CD4-positive, alpha-beta T cell (primary cell): ENCODE results near the gene CCR3. TPM values are rescaled to one million over a fixed set of nuclear protein-coding genes. Genes with fewer than 3 reads are reported as not detected.

Experiments used
- ATAC-seq: fragments of 200-7000 bp; cut with Tn5 transposase; one replicate; pipeline ENCODE4 v1.10.0; 2022; ENCODE audit warnings: mild to moderate bottlenecking; ENCODE audit not compliant: poor library complexity
- CTCF ChIA-PET: fragments of 350-600 bp; sonication (Branson Sonifier 250); formaldehyde crosslinking; loops from one replicate; lab custom pipeline; 2021; ENCODE audit warnings: antibody characterized with exemption, inconsistent platforms; lab: Charles Lee
- POLR2A ChIA-PET: fragments of 350-600 bp; sonication (Branson Sonifier 250); formaldehyde crosslinking; loops from one replicate; lab custom pipeline; 2021; ENCODE audit warnings: antibody characterized with exemption, inconsistent platforms; lab: Charles Lee
- DNase-seq, 14 experiments: peaks; one replicate each; pipeline ENCODE4 v3.0.0-alpha.2; 2013 to 2020; ENCODE audit warnings: mixed read lengths in 2 of 14
- H3K27ac ChIP-seq, 2 donors: one replicate each; pipeline versions ENCODE4 v1.5.1 to v1.7.0; 2013; ENCODE audit warnings: low read length in 2 of 2, low read depth in 1 of 2, mild to moderate bottlenecking in 1 of 2
- H3K27me3 ChIP-seq, 2 experiments: 1 replicate in 1 of 2; 2 replicates in 1 of 2; pipeline versions ENCODE4 v1.6.1 to v1.7.0; 2013; ENCODE audit warnings: low read length in 2 of 2, control low read depth in 1 of 2, mild to moderate bottlenecking in 1 of 2, moderate library complexity in 1 of 2; ENCODE audit not compliant: insufficient read depth in 2 of 2, control insufficient read depth in 1 of 2
- H3K36me3 ChIP-seq: one replicate; pipeline ENCODE4 v1.6.1; 2013; ENCODE audit warnings: low read length, control low read depth; ENCODE audit not compliant: insufficient read depth
- H3K4me1 ChIP-seq: one replicate; pipeline ENCODE4 v1.6.1; 2013; ENCODE audit warnings: low read length, control low read depth; ENCODE audit not compliant: insufficient read depth
- H3K4me3 ChIP-seq: one replicate; pipeline ENCODE4 v1.5.1; 2013; ENCODE audit warnings: mild to moderate bottlenecking, low read length, moderate library complexity
- H3K9me3 ChIP-seq, 2 experiments: 1 replicate in 1 of 2; 2 replicates in 1 of 2; pipeline versions ENCODE4 v1.6.1 to v1.7.0; 2013; ENCODE audit warnings: low read length in 2 of 2, mild to moderate bottlenecking in 2 of 2, control low read depth in 1 of 2, moderate library complexity in 1 of 2; ENCODE audit not compliant: control insufficient read depth in 1 of 2, insufficient read depth in 1 of 2
- H3K27ac Mint-ChIP-seq: one replicate; pipeline ENCODE4 v1.8.0; 2020; ENCODE audit warnings: mixed read lengths
- H3K27me3 Mint-ChIP-seq: one replicate; pipeline ENCODE4 v1.8.0; 2021; ENCODE audit warnings: mixed read lengths
- H3K36me3 Mint-ChIP-seq: one replicate; pipeline ENCODE4 v1.8.0; 2021; ENCODE audit warnings: low read depth, mixed read lengths
- H3K4me1 Mint-ChIP-seq: one replicate; pipeline ENCODE4 v1.8.0; 2021; ENCODE audit warnings: low read depth, mixed read lengths
- H3K4me3 Mint-ChIP-seq: one replicate; pipeline ENCODE4 v1.8.0; 2020; ENCODE audit warnings: mild to moderate bottlenecking, mixed read lengths
- H3K9me3 Mint-ChIP-seq: one replicate; pipeline ENCODE4 v1.8.0; 2020; ENCODE audit warnings: mixed read lengths
- intact Hi-C, 2 experiments: fragments of 100-400 bp; cut with DNase I in 1 of 2; cut with micrococcal nuclease in 1 of 2; formaldehyde crosslinking; loops; one replicate each; pipeline versions ENCODE4 v1.15.1 to v1.9.0; 2023 to 2025; cut with DNase I, micrococcal nuclease
- total RNA-seq, 174 experiments: library from RNA in 2 of 174; stranded (reverse) in 2 of 174; gene quantifications; one replicate each; pipeline ENCODE4 v1.2.3 and lab custom pipeline; 2021 to 2026
- TF ChIP-seq, protein P1 (sequence below): fragments of 200-600 bp; IDR thresholded peaks from one replicate; pipeline ENCODE4 v1.8.0; 2022; ENCODE audit warnings: antibody characterized with exemption, mild to moderate bottlenecking

Gene CCR3
- total RNA-seq, 2 experiments from 2014 or later = not detected

GRCh38 chr3:46264002-46264401, 21.7 kb downstream of the CCR3 start:
- no peak overlapping the region for H3K4me3 ChIP-seq
- Mint-ChIP-seq H3K9me3 (peaks cover 4% of the 10 kb centered on the region), H3K27me3 (no peaks in the 10 kb centered on the region), H3K27ac (no peak overlapping the region), H3K4me3 (no peak overlapping the region), H3K36me3 (no peaks in the 10 kb centered on the region), H3K4me1 (peaks cover 8% of the 10 kb centered on the region)
- DNase-seq (no peak), ATAC-seq (no peak)
- H3K4me1 ChIP-seq = peaks cover 12% of the 10 kb centered on the region
- intact Hi-C loops = no loop called here
- ChIA-PET CTCF (no interaction called here), POLR2A (no interaction called here)
- TF ChIP-seq, protein P1, sequence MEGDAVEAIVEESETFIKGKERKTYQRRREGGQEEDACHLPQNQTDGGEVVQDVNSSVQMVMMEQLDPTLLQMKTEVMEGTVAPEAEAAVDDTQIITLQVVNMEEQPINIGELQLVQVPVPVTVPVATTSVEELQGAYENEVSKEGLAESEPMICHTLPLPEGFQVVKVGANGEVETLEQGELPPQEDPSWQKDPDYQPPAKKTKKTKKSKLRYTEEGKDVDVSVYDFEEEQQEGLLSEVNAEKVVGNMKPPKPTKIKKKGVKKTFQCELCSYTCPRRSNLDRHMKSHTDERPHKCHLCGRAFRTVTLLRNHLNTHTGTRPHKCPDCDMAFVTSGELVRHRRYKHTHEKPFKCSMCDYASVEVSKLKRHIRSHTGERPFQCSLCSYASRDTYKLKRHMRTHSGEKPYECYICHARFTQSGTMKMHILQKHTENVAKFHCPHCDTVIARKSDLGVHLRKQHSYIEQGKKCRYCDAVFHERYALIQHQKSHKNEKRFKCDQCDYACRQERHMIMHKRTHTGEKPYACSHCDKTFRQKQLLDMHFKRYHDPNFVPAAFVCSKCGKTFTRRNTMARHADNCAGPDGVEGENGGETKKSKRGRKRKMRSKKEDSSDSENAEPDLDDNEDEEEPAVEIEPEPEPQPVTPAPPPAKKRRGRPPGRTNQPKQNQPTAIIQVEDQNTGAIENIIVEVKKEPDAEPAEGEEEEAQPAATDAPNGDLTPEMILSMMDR = no peak
- H3K9me3 ChIP-seq = no peaks in the 10 kb centered on the region
- no peaks in the 10 kb centered on the region for H3K27me3 ChIP-seq
- no peak overlapping the region for H3K27ac ChIP-seq
- no peaks in the 10 kb centered on the region for H3K36me3 ChIP-seq

DNA sequence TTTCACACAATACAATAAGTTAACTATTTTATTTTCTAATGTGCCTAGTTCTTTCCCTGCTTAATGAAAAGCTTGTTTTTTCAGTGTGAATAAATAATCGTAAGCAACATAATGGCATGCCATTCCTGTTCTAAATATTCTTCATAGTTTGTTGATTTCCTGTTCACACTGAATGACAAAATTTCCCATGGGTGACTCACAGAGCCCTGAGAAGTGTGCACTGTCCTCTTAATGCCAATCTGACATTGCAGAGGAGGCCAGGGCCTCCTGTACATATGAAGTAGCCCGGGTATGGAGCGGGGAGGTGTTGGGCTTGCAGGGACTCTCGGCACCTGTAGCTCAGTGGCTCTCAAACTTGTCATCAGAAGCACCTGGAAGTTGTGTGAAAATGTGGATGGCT, 24.3 kb downstream of the CCR3 start:
- ChIA-PET CTCF (interaction anchor here (1.1 kb wide), 1 partner anchor 10 kb away, joined by 5 read pairs; no protein-coding TSS in a partner anchor), POLR2A (no interaction called here)
- Histone ChIP-seq H3K27ac (no peak overlapping the region), H3K4me3 (no peak overlapping the region), H3K36me3 (no peaks in the 10 kb centered on the region), H3K27me3 (no peaks in the 10 kb centered on the region), H3K4me1 (peaks cover 25% of the 10 kb centered on the region), H3K9me3 (no peaks in the 10 kb centered on the region)
- DNase-seq = no peak
- Mint-ChIP-seq H3K4me3 (no peak overlapping the region), H3K27ac (no peak overlapping the region), H3K27me3 (no peaks in the 10 kb centered on the region), H3K36me3 (no peaks in the 10 kb centered on the region), H3K9me3 (no peaks in the 10 kb centered on the region), H3K4me1 (peaks cover 14% of the 10 kb centered on the region)
- TF ChIP-seq, protein P1 = no peak
- no peak for ATAC-seq
- intact Hi-C loops = no loop called here

DNA sequence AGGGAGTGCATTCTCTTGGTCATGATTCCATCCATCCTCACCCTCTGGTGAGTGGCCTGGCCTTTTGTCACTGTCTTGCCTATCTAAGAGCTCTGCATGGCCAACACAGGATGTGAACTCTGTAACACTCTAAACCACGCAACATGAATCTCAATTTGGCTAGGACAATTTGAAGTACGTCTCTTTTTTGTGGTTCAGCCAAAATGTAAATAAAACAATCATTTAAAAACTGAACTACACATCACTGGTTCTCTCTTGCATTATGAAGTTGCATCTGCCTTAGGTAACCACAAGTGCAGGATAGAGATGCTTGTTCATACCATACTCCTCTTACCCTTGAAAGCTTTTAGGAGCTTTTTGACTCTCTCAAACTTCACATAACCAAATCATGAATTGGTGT, 27.3 kb downstream of the CCR3 start:
- ChIA-PET CTCF (interaction anchor here (1.6 kb wide), 1 partner anchor 99 kb away, joined by 4 read pairs; no protein-coding TSS in a partner anchor), POLR2A (no interaction called here)
- Mint-ChIP-seq H3K27ac (no peak overlapping the region), H3K9me3 (no peaks in the 10 kb centered on the region), H3K4me1 (peaks cover 6% of the 10 kb centered on the region), H3K36me3 (no peaks in the 10 kb centered on the region), H3K27me3 (no peaks in the 10 kb centered on the region), H3K4me3 (no peak overlapping the region)
- Histone ChIP-seq H3K9me3 (no peaks in the 10 kb centered on the region), H3K36me3 (no peaks in the 10 kb centered on the region), H3K27ac (no peak overlapping the region), H3K27me3 (no peaks in the 10 kb centered on the region), H3K4me1 (peaks cover 17% of the 10 kb centered on the region), H3K4me3 (no peak overlapping the region)
- intact Hi-C loops = no loop called here
- TF ChIP-seq, protein P1 = no peak
- DNase-seq = peak in 1 of 14 experiments; percentile 64
- ATAC-seq = no peak
